IPS-20b (cell line): ENCODE measurements around the gene SOX9.
"Not testable (repeated sequence)": the region's sequence is repeated elsewhere in the genome, so short reads cannot be mapped to it uniquely, and the experiment has no call there.

Experiments used
- H3K27ac ChIP-seq: one replicate; pipeline ENCODE4 v1.5.1; 2013; ENCODE audit warnings: low read length
- H3K27me3 ChIP-seq: 2 replicates; pipeline ENCODE4 v1.6.1; 2013; ENCODE audit warnings: mild to moderate bottlenecking, low read length, inconsistent platforms; ENCODE audit not compliant: insufficient read depth
- H3K36me3 ChIP-seq: 2 replicates; pipeline ENCODE4 v1.6.1; 2013; ENCODE audit warnings: low read depth, mild to moderate bottlenecking, inconsistent platforms, low read length, moderate library complexity; ENCODE audit not compliant: insufficient read depth
- H3K4me1 ChIP-seq: 2 replicates; pipeline ENCODE4 v1.6.1; 2013; ENCODE audit warnings: mild to moderate bottlenecking, control low read depth, inconsistent platforms, low read length, moderate library complexity; ENCODE audit not compliant: insufficient read depth
- H3K4me3 ChIP-seq: 2 replicates; pipeline ENCODE4 v1.5.1; 2013; ENCODE audit warnings: mild to moderate bottlenecking, low read length, inconsistent platforms
- H3K9ac ChIP-seq: 2 replicates; pipeline ENCODE4 v1.6.1; 2013; ENCODE audit warnings: low read depth, mild to moderate bottlenecking, inconsistent platforms, low read length, moderate library complexity
- H3K9me3 ChIP-seq: 2 replicates; pipeline ENCODE4 v1.6.1; 2013; ENCODE audit warnings: mild to moderate bottlenecking, low read depth, low read length, inconsistent platforms; ENCODE audit not compliant: insufficient read depth

The SOX9 gene

DNA sequence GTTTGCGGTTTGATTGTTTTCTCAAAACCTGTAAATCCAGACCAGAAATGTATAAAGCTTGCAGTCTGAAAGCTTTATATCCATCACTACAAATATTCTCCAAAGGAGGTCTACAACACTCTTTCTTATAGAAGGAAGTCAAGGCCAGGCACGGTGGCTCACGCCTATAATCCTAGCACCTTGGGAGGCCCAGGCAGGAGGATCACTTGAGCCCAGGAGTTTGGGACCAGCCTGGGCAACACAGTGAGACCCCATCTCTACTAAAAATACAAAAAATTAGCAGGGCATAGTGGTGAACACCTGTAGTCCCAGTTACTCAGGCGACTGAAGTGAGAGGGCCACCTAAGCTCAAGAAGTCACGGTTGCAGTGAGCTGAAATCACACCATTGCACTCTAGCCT, 8.9 kb upstream of the SOX9 start:
- not testable (repeated sequence) for H3K9me3 ChIP-seq, H3K36me3 ChIP-seq, H3K27ac ChIP-seq, H3K9ac ChIP-seq, H3K4me3 ChIP-seq
- Histone ChIP-seq H3K4me1 (peaks cover 20% of the 10 kb centered on the region), H3K27me3 (peaks cover 61% of the 10 kb centered on the region)

- Histone ChIP-seq H3K9ac (no peak overlapping the region), H3K36me3 (no peaks in the 10 kb centered on the region), H3K4me1 (peaks cover 12% of the 10 kb centered on the region), H3K4me3 (no peak overlapping the region), H3K9me3 (peaks cover 4% of the 10 kb centered on the region; the same call in 1 of the 2 replicates), H3K27ac (no peak overlapping the region), H3K27me3 (peaks cover 74% of the 10 kb centered on the region)
Observed at GRCh38 chr17:72113751-72114150, 7.1 kb upstream of the SOX9 start.

- Histone ChIP-seq H3K27ac (no peak overlapping the region), H3K9me3 (peaks cover 4% of the 10 kb centered on the region; the same call in 1 of the 2 replicates), H3K4me1 (peaks cover 16% of the 10 kb centered on the region), H3K36me3 (no peaks in the 10 kb centered on the region), H3K27me3 (peaks cover 78% of the 10 kb centered on the region), H3K9ac (peak overlapping the region; percentile 26; the same call in 1 of the 2 replicates), H3K4me3 (peak overlapping the region; percentile 66)
Observed at GRCh38 chr17:72115781-72116525, 4.9 kb upstream of the SOX9 start.

- peaks cover 4% of the 10 kb centered on the region; the same call in 1 of the 2 replicates for H3K9me3 ChIP-seq
Observed at GRCh38 chr17:72116661-72117521, 3.9 kb upstream of the SOX9 start.

DNA sequence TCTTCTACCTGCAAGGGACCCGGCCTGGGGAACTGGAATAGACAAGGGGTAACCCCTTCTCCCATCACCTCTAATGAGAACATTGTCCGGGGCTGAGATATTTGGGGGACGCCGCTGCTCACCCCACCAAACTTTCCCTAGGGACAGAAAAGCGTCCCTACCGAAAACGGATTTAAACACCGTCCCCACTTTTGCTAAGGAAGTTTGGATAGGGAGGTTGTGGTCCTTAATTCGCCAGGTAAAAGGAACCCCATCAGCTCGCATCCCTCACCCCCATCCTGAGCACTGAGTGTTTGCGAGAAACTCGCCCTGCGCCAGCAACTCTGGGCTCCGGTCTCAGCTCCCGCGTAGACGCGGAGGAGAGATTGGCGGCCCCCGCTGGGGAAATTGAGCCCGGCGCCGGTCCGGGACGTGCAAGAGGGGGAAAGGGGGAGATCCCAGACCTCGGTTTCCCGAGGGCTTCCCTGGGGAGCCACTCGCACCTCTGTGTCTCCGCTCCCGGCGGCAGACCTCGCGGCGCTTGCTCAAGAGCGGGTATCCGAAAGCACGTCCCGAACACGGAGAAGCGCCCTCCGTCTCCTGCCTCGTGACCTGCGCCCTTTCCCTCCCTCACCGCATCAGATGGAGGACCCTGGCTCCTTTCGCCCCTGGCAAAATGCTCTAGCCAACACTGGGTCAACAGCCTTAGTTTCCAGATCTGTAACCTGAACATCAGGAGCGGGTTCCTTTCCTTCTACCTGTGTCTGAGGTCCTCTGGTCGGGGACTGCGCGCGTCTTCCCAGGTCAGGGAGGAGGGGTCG, 3.1 kb upstream of the SOX9 start:
- H3K27me3 ChIP-seq = peaks cover 89% of the 10 kb centered on the region
- H3K27ac ChIP-seq = no peak overlapping the region
- H3K9ac ChIP-seq = peak overlapping the region; percentile 9; the same call in 1 of the 2 replicates
- no peaks in the 10 kb centered on the region for H3K36me3 ChIP-seq
- peaks cover 16% of the 10 kb centered on the region for H3K4me1 ChIP-seq
- peaks cover 4% of the 10 kb centered on the region; the same call in 1 of the 2 replicates for H3K9me3 ChIP-seq
- peak overlapping the region; percentile 66 for H3K4me3 ChIP-seq

More at GRCh38 chr17:72116661-72117521, 3.9 kb upstream of the SOX9 start:
- Histone ChIP-seq H3K4me1 (peaks cover 16% of the 10 kb centered on the region), H3K36me3 (no peaks in the 10 kb centered on the region), H3K9ac (no peak overlapping the region), H3K4me3 (peak overlapping the region; percentile 66), H3K27ac (no peak overlapping the region), H3K27me3 (peaks cover 85% of the 10 kb centered on the region)

DNA sequence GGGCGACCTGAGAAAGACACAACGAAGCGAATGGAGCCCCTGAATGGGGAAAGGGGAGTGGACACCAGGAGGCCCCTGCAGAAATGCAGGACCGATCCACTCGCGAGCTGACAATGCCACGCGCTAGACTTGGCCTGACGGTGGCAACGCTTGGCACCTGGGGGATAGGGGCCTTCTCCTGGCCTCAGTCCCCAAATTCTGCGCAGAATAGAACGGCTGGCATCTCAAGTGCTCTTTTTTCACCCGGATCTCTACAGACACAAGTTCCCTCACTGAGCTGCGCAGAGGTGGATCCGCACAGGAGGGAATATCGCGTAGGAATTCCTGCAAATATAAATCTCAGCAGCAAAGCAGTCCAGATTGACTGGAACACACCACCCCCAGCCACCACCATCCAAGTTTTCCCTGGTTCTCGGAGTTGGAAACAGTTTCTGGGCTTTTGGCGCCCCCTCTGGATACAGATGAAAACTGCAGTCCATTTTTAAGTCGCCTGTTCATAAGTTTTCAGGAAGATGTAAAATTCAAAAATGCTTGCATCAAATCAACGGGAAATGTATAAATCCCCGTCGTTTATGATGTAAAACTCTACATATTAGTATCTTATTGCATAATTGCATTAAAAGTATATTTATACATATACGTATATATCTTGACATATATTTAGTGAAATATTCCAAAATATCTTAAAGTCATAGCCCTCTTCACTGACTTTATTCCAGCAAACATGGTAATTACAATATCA, 2.3 kb upstream of the SOX9 start:
- Histone ChIP-seq H3K4me3 (peak overlapping the region; percentile 66), H3K27me3 (peaks cover 92% of the 10 kb centered on the region), H3K27ac (no peak overlapping the region), H3K9ac (peak overlapping the region; percentile 9; the same call in 1 of the 2 replicates), H3K9me3 (peaks cover 4% of the 10 kb centered on the region; the same call in 1 of the 2 replicates), H3K4me1 (peaks cover 16% of the 10 kb centered on the region), H3K36me3 (no peaks in the 10 kb centered on the region)

DNA sequence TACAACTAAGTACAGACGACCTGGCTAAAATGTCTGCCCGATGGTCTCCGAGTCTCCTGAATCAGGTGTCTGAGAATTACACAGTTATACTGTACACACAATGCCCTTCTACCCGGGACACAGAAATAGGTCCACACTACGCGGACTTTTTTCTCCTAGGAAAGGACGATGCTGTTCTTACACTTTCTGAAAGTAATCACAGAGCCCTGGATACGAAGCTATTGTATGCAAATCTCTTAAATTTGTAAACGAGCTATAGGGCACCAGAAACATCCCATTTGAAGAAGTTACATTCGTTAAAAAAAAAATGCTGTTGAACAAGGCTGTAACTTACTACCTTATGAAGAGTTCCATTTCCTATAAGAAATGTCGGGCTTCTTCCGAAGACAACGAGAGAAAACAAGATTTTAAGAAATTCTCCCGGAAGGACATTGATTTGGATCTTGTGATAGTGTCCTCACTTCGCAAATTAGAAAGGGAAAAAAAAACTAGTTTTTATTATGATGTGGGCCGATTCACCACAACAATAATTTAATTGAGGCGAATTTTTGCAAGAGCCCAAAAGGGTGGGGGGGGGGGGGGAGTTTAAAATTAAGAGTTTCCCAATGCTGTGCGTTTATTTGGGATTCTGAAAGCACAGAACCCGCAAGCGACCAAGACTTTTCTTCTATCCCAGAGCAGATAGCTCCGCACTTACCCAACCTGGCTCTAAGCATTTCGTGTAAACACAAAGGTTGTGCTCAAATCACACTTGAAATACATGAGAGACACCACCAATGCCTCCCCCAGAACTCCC, 1.5 kb upstream of the SOX9 start:
- peaks cover 4% of the 10 kb centered on the region; the same call in 1 of the 2 replicates for H3K9me3 ChIP-seq
- H3K4me1 ChIP-seq = peaks cover 19% of the 10 kb centered on the region
- H3K27me3 ChIP-seq = peaks cover 91% of the 10 kb centered on the region
- peak overlapping the region; percentile 80 for H3K4me3 ChIP-seq
- H3K9ac ChIP-seq = no peak overlapping the region; the same call in 1 of the 2 replicates
- no peak overlapping the region for H3K27ac ChIP-seq
- peaks cover 2% of the 10 kb centered on the region; the same call in 1 of the 2 replicates for H3K36me3 ChIP-seq

- Histone ChIP-seq H3K9ac (peak overlapping the region; percentile 29; the same call in 1 of the 2 replicates), H3K4me1 (peaks cover 24% of the 10 kb centered on the region)
Observed at GRCh38 chr17:72119873-72120641, 763 bp upstream of the SOX9 start.

GRCh38 chr17:72121164-72122009, 567 bp downstream of the SOX9 start:
- H3K27me3 ChIP-seq = peaks cover 73% of the 10 kb centered on the region
- H3K9ac ChIP-seq = peak overlapping the region; percentile 64; the same call in 1 of the 2 replicates
- peaks cover 4% of the 10 kb centered on the region; the same call in 1 of the 2 replicates for H3K9me3 ChIP-seq
- peak overlapping the region; percentile 90 for H3K4me3 ChIP-seq
- peaks cover 29% of the 10 kb centered on the region for H3K4me1 ChIP-seq
- no peak overlapping the region for H3K27ac ChIP-seq
- peaks cover 9% of the 10 kb centered on the region for H3K36me3 ChIP-seq

More at GRCh38 chr17:72119873-72120641, 763 bp upstream of the SOX9 start:
- peak overlapping the region; percentile 80 for H3K4me3 ChIP-seq
- H3K9me3 ChIP-seq = peaks cover 4% of the 10 kb centered on the region; the same call in 1 of the 2 replicates
- H3K27ac ChIP-seq = no peak overlapping the region
- H3K27me3 ChIP-seq = peaks cover 87% of the 10 kb centered on the region
- peaks cover 9% of the 10 kb centered on the region for H3K36me3 ChIP-seq
